IMR-90 (cell line): ENCODE results near the gene JPT2. TPM values are rescaled to one million over a fixed set of nuclear protein-coding genes. Genes with fewer than 3 reads are reported as not detected.

Source experiments
- ATAC-seq: fragments of 200-7000 bp; cut with Tn5 transposase; 2 replicates; pipeline ENCODE4 v1.9.1; 2020; ENCODE audit warnings: low read depth, mild to moderate bottlenecking, moderate library complexity
- BruUV-seq: library from RNA; stranded (reverse); fragments of 400-500 nt; replicated peaks from 2 replicates; lab custom pipeline; 2021; lab: Mats Ljungman, UMichigan
- CTCF ChIA-PET: fragments of 300-600 bp; formaldehyde crosslinking; extraction: SDS; loops from one replicate; lab custom pipeline; 2021; ENCODE audit warnings: antibody characterized with exemption; lab: Yijun Ruan, JAX
- POLR2A ChIA-PET: fragments of 300-600 bp; sonication (Branson Sonifier 250); formaldehyde crosslinking; loops from one replicate; lab custom pipeline; 2022; ENCODE audit warnings: antibody characterized with exemption; ENCODE audit not compliant: unreplicated experiment; lab: Charles Lee
- DNase-seq: peaks from one replicate; pipeline ENCODE4 v3.0.0; 2013
- H2AFZ ChIP-seq: replicated peaks from 2 replicates; pipeline ENCODE3; 2013; ENCODE audit warnings: low read length, mild to moderate bottlenecking; ENCODE audit not compliant: poor library complexity
- H2AK5ac ChIP-seq: 2 replicates; pipeline ENCODE4 v1.6.1; 2013; ENCODE audit warnings: low read depth, low read length, inconsistent platforms
- H2AK9ac ChIP-seq: replicated peaks from 2 replicates; pipeline ENCODE3; 2013; ENCODE audit warnings: mild to moderate bottlenecking, low read depth, low read length, moderate library complexity; ENCODE audit not compliant: poor library complexity
- H2BK120ac ChIP-seq: 2 replicates; pipeline ENCODE4 v1.6.1; 2013; ENCODE audit warnings: low read depth, low read length, inconsistent platforms
- H2BK15ac ChIP-seq: 3 replicates; pipeline ENCODE4 v1.6.1; 2013; ENCODE audit warnings: low read depth, low read length, inconsistent platforms
- H2BK20ac ChIP-seq: 2 replicates; pipeline ENCODE4 v1.6.1; 2013; ENCODE audit warnings: low read depth, mild to moderate bottlenecking, inconsistent platforms, low read length, moderate library complexity
- H2BK5ac ChIP-seq: 2 replicates; pipeline ENCODE4 v1.6.1; 2013; ENCODE audit warnings: mild to moderate bottlenecking, low read depth, low read length, inconsistent platforms; ENCODE audit not compliant: poor library complexity, severe bottlenecking
- H3K14ac ChIP-seq: replicated peaks from 2 replicates; pipeline ENCODE4 v1.6.1; 2013; ENCODE audit warnings: low read depth, low read length, inconsistent platforms
- H3K18ac ChIP-seq: 2 replicates; pipeline ENCODE4 v1.6.1; 2013; ENCODE audit warnings: low read depth, low read length, control low read depth
- H3K23ac ChIP-seq: 2 replicates; pipeline ENCODE4 v1.6.1; 2013; ENCODE audit warnings: low read depth, low read length, inconsistent platforms
- H3K27ac ChIP-seq: 2 replicates; pipeline ENCODE4 v1.5.1; 2013; ENCODE audit warnings: mild to moderate bottlenecking, control low read depth, low read length; ENCODE audit not compliant: insufficient read depth
- H3K27me3 ChIP-seq: 2 replicates; pipeline ENCODE4 v1.6.1; 2013; ENCODE audit warnings: low read length; ENCODE audit not compliant: control insufficient read depth, insufficient read depth
- H3K36me3 ChIP-seq: 2 replicates; pipeline ENCODE4 v1.6.1; 2013; ENCODE audit warnings: low read length, mixed read lengths; ENCODE audit not compliant: control insufficient read depth, insufficient read depth
- H3K4ac ChIP-seq: 2 replicates; pipeline ENCODE4 v1.6.1; 2013; ENCODE audit warnings: low read depth, low read length, inconsistent platforms
- H3K4me1 ChIP-seq: 2 replicates; pipeline ENCODE4 v1.6.1; 2013; ENCODE audit warnings: low read length, mixed read lengths; ENCODE audit not compliant: control insufficient read depth, insufficient read depth
- H3K4me2 ChIP-seq: 2 replicates; pipeline ENCODE4 v1.6.1; 2013; ENCODE audit warnings: low read depth, mild to moderate bottlenecking, control low read depth, low read length, moderate library complexity
- H3K4me3 ChIP-seq: 2 replicates; pipeline ENCODE4 v1.5.1; 2013; ENCODE audit warnings: low read depth, mild to moderate bottlenecking, control low read depth, low read length, moderate library complexity; ENCODE audit not compliant: insufficient read depth
- H3K56ac ChIP-seq: 2 replicates; pipeline ENCODE4 v1.6.1; 2013; ENCODE audit warnings: low read length, inconsistent platforms; ENCODE audit not compliant: insufficient read depth; ENCODE audit errors: extremely low read depth
- H3K79me1 ChIP-seq, 2 experiments: 2 replicates each; pipeline ENCODE4 v1.6.1; 2013; ENCODE audit warnings: low read length in 2 of 2, inconsistent platforms in 1 of 2, low read depth in 1 of 2
- H3K9ac ChIP-seq: 2 replicates; pipeline ENCODE4 v1.6.1; 2013; ENCODE audit warnings: low read depth, low read length, control low read depth
- H3K9me1 ChIP-seq: 2 replicates; pipeline ENCODE4 v1.6.1; 2013; ENCODE audit warnings: low read length, inconsistent platforms; ENCODE audit not compliant: insufficient read depth
- H3K9me3 ChIP-seq: 2 replicates; pipeline ENCODE4 v1.6.1; 2013; ENCODE audit warnings: low read length; ENCODE audit not compliant: control insufficient read depth, insufficient read depth
- H4K20me1 ChIP-seq: 2 replicates; pipeline ENCODE4 v1.6.1; 2013; ENCODE audit warnings: low read length, inconsistent platforms; ENCODE audit not compliant: insufficient read depth
- H4K5ac ChIP-seq: 2 replicates; pipeline ENCODE4 v1.6.1; 2013; ENCODE audit warnings: mild to moderate bottlenecking, low read depth, low read length, control low read depth
- H4K8ac ChIP-seq, 2 experiments: 2 replicates each; pipeline ENCODE4 v1.6.1; 2013; ENCODE audit warnings: low read depth in 2 of 2, low read length in 2 of 2, control low read depth in 1 of 2, inconsistent platforms in 1 of 2
- H4K91ac ChIP-seq: 2 replicates; pipeline ENCODE4 v1.6.1; 2013; ENCODE audit warnings: low read depth, low read length, inconsistent platforms; ENCODE audit not compliant: insufficient read depth
- BHLHE40 ChIP-seq: fragments of 150-350 bp; IDR thresholded peaks from 2 replicates; pipeline ENCODE4 v1.6.1; 2016; ENCODE audit warnings: mild to moderate bottlenecking, low read depth, low read length
- CTCF ChIP-seq: conservative IDR thresholded peaks from 2 replicates; pipeline ENCODE4 v1.5.1; 2012; ENCODE audit warnings: mild to moderate bottlenecking, low read depth, low read length, improper control_type of control experiment
- ELK1 ChIP-seq: fragments of 150-350 bp; IDR thresholded peaks from 2 replicates; pipeline ENCODE4 v1.6.1; 2016; ENCODE audit warnings: low read depth, mild to moderate bottlenecking, low read length, moderate library complexity, borderline replicate concordance
- MAFK ChIP-seq: IDR thresholded peaks from 2 replicates; pipeline ENCODE4 v1.6.1; 2012; ENCODE audit warnings: low read depth, low read length, improper control_type of control experiment
- MAZ ChIP-seq: IDR thresholded peaks from 2 replicates; pipeline ENCODE4 v1.6.1; 2012; ENCODE audit warnings: low read depth, mild to moderate bottlenecking, low read length, improper control_type of control experiment, moderate library complexity, borderline replicate concordance
- WGBS, 2 experiments: methylation state at CpG; one replicate each; pipeline versions ENCODE4 v1.1.5 to v1.1.7; 2013; ENCODE audit warnings: missing lambda C conversion rate in 2 of 2; ENCODE audit not compliant: insufficient read length in 1 of 2; ENCODE audit errors: extremely low coverage in 2 of 2; 5-methylcytosine and 5-hydroxymethylcytosine counted together
- dilution Hi-C: fragments of 300-500 bp; cut with HindIII; formaldehyde crosslinking; loops from one replicate; pipeline ENCODE4 v1.14.3; 2018; ENCODE audit warnings: low sequenced_read_pairs; ENCODE audit not compliant: unreplicated experiment
- in situ Hi-C: fragments of 300-500 bp; cut with MboI; formaldehyde crosslinking; loops from 3 replicates; pipeline ENCODE4 v1.14.3; 2019; ENCODE audit warnings: low sequenced_read_pairs, inconsistent platforms, mixed read lengths
- intact Hi-C: fragments of 100-400 bp; cut with micrococcal nuclease; formaldehyde crosslinking; loops from 2 replicates; pipeline ENCODE4 v1.10.0; 2022
- polyA plus RNA-seq, 3 experiments: library from polyadenylated mRNA; depleted of rRNA; stranded (reverse); fragments of >200 nt; gene quantifications; 2 replicates each; pipeline ENCODE4 v1.2.3, GENCODE V29; 2012; ENCODE audit warnings: low replicate concordance in 1 of 3
- total RNA-seq: library from RNA; depleted of rRNA; stranded (reverse); fragments of >200 nt; gene quantifications from 2 replicates; pipeline ENCODE4 v1.2.3, GENCODE V29; 2012

Gene JPT2
- total and polyA plus RNA-seq, 2 of the 4 experiments (the other 2 are of a cell fraction), result 40.0 to 41.5 TPM

DNA sequence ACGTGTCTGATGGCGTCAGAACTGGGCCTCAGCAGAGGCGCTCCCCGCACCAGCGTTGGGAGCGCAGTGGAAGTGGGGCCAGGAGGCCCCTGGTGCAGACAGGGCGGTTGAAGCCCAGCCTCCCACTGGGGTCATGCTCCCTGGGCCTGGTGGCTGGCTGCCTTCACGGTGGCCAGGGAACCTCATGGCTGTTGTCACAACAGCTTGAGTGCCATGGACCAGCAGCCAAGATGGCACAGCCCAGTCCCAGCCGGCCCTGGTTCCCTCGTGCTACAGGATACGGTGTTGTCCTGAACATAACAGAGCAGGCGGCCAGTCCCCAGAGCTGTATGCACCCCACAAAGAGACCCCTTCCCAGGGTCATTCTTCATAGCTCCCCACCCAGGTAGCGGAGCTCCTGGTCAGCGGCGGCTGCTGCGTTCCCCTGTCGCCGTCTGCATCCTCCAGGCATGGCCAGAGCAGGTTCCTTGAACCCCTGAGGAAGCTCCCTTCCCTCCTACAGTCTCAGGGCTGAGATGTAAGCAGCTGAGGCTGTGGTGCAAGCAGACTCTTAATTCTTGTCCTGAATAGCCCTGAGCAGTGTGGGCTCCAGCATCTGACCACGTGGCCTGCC lies 63.6 kb downstream of the JPT2 start:
- H3K4me3 ChIP-seq, result no peak overlapping the region
- H4K5ac ChIP-seq, result no peak overlapping the region
- ATAC-seq (no peak), DNase-seq (no peak)
- H3K79me1 ChIP-seq, result peaks cover 21 to 58% of the 10 kb centered on the region in 2 experiments
- no peak overlapping the region for H3K18ac ChIP-seq
- no peak overlapping the region for H3K14ac ChIP-seq
- no peak overlapping the region for H2AFZ ChIP-seq
- H3K27ac ChIP-seq, result no peak overlapping the region
- H4K20me1 ChIP-seq, result peaks cover 38% of the 10 kb centered on the region
- H2BK15ac ChIP-seq, result no peak overlapping the region
- peaks cover 6% of the 10 kb centered on the region for H3K9me1 ChIP-seq
- no peak overlapping the region for H3K4me2 ChIP-seq
- H2BK120ac ChIP-seq, result no peak overlapping the region
- no peak overlapping the region for H4K91ac ChIP-seq
- ChIA-PET POLR2A (no interaction called here), CTCF (no interaction called here)
- H3K4ac ChIP-seq, result no peak overlapping the region
- TF ChIP-seq CTCF (no peak), BHLHE40 (no peak), ELK1 (no peak), MAZ (no peak), MAFK (no peak)
- intact Hi-C loops, result no loop called here
- H4K8ac ChIP-seq, result no peak overlapping the region
- no peak overlapping the region for H3K9ac ChIP-seq
- no peak overlapping the region for H2BK20ac ChIP-seq
- no TSS peak for BruUV-seq
- H3K56ac ChIP-seq, result no peak overlapping the region
- H3K36me3 ChIP-seq, result peaks cover 34% of the 10 kb centered on the region
- no peak overlapping the region for H2BK5ac ChIP-seq
- no peak overlapping the region for H2AK5ac ChIP-seq
- H3K27me3 ChIP-seq, result no peaks in the 10 kb centered on the region
- H2AK9ac ChIP-seq, result no peak overlapping the region
- H3K9me3 ChIP-seq, result no peaks in the 10 kb centered on the region
- WGBS, 2 experiments, result 97% methylated on average over 9 of the region's 19 CpGs; no CpG with 5 or more reads in 1 of the 2 experiments
- no peak overlapping the region for H3K23ac ChIP-seq
- in situ Hi-C loops, result no loop called here
- dilution Hi-C loops, result no loop called here
- H3K4me1 ChIP-seq, result peaks cover 2% of the 10 kb centered on the region; the same call in 1 of the 2 replicates
